Cardiac muscle cell (in vitro differentiated cells and primary cell): Measurements from ENCODE around the gene RGL3. TPM values are rescaled to one million over a fixed set of nuclear protein-coding genes. Genes with fewer than 3 reads are reported as not detected.
"Not testable (repeated sequence)": the region's sequence is repeated elsewhere in the genome, so short reads cannot be mapped to it uniquely, and the experiment has no call there.

ENCODE experiments used
- DNase-seq, 2 donors: peaks; one replicate each; pipeline versions ENCODE4 v3.0.0 to v3.0.0-alpha.2; 2010 to 2017; ENCODE audit warnings: low read depth in 1 of 2, low spot score in 1 of 2
- H3K27ac ChIP-seq: fragments of 200-600 bp; sonication (generic); 2 replicates; pipeline ENCODE4 v1.5.1; 2016
- H3K27me3 ChIP-seq: fragments of 200-600 bp; sonication (generic); 2 replicates; pipeline ENCODE4 v1.6.0; 2016; ENCODE audit warnings: control low read depth
- H3K36me3 ChIP-seq: fragments of 200-600 bp; sonication (generic); 2 replicates; pipeline ENCODE4 v1.5.1; 2016; ENCODE audit warnings: control low read depth
- H3K4me1 ChIP-seq: fragments of 200-600 bp; sonication (generic); 2 replicates; pipeline ENCODE4 v1.8.1; 2017; ENCODE audit warnings: low read depth, mild to moderate bottlenecking, mixed run types
- H3K4me3 ChIP-seq: fragments of 200-600 bp; sonication (generic); 2 replicates; pipeline ENCODE4 v1.5.1; 2016; ENCODE audit warnings: mild to moderate bottlenecking
- H3K9me3 ChIP-seq: fragments of 200-600 bp; sonication (generic); 2 replicates; pipeline ENCODE4 v1.5.1; 2017; ENCODE audit warnings: low read depth, mild to moderate bottlenecking, control low read depth
- CTCF ChIP-seq: IDR thresholded peaks from 2 replicates; pipeline ENCODE4 v1.5.1; 2012; ENCODE audit warnings: low read depth, mild to moderate bottlenecking, low read length
- polyA plus RNA-seq: library from polyadenylated mRNA; unstranded; fragments of >200 nt; fragmentation: Nextera tagmentation; extraction: Ambion mirVana; gene quantifications from 2 replicates; pipeline ENCODE4 v1.2.1, GENCODE V29; 2016
- total RNA-seq: library from RNA; depleted of rRNA; stranded (reverse); fragments of >200 nt; gene quantifications from 2 replicates; pipeline ENCODE4 v1.2.3, GENCODE V29; 2016

The RGL3 gene
- total and polyA plus RNA-seq, 2 experiments from 2014 or later, result 32.2 to 52.1 TPM

- Histone ChIP-seq H3K27me3 (no peaks in the 10 kb centered on the region), H3K4me3 (peak within 1 kb of the TSS; percentile 33), H3K36me3 (no peaks in the 10 kb centered on the region), H3K27ac (no peak within 1 kb of the TSS), H3K4me1 (no peaks in the 10 kb centered on the region), H3K9me3 (no peaks in the 10 kb centered on the region)
- no peak for TF ChIP-seq CTCF
- DNase-seq, result peak; percentile 88 to 92
Measured at GRCh38 chr19:11355160-11356073, 63.7 kb downstream of the RGL3 start, which contains the start of gene PLPPR2. PLPPR2 (plus strand) TSS chr19:11355432; CDS start chr19:11357674, 2,242 bp downstream.

GRCh38 chr19:11354102-11354501 is 65.0 kb downstream of the RGL3 start:
- not testable (repeated sequence) for H3K4me3 ChIP-seq, H3K27ac ChIP-seq, H3K27me3 ChIP-seq, H3K9me3 ChIP-seq, H3K36me3 ChIP-seq, DNase-seq, H3K4me1 ChIP-seq

GRCh38 chr19:11349171-11349570 is 69.9 kb downstream of the RGL3 start:
- Histone ChIP-seq H3K4me1 (no peaks in the 10 kb centered on the region), H3K9me3 (no peaks in the 10 kb centered on the region), H3K4me3 (no peak overlapping the region), H3K36me3 (no peaks in the 10 kb centered on the region), H3K27ac (no peak overlapping the region), H3K27me3 (no peaks in the 10 kb centered on the region)
- TF ChIP-seq CTCF, result no peak
- no peak for DNase-seq

GRCh38 chr19:11347546-11348039 is 71.5 kb downstream of the RGL3 start:
- H3K27ac ChIP-seq, result no peak overlapping the region
- H3K4me1 ChIP-seq, result no peaks in the 10 kb centered on the region
- DNase-seq, result no peak
- H3K27me3 ChIP-seq, result no peaks in the 10 kb centered on the region
- H3K4me3 ChIP-seq, result no peak overlapping the region
- no peaks in the 10 kb centered on the region for H3K9me3 ChIP-seq
- TF ChIP-seq CTCF, result no peak
- no peaks in the 10 kb centered on the region for H3K36me3 ChIP-seq

GRCh38 chr19:11346104-11346940 is 72.8 kb downstream of the RGL3 start, which contains the start of the genes CCDC159 and TMEM205:
CCDC159 (plus strand) TSS chr19:11346519; CDS start chr19:11346607, 88 bp downstream.
TMEM205 (minus strand) TSS chr19:11346268; CDS start chr19:11345619, 649 bp downstream.
- peak within 1 kb of the TSS; percentile 56 for H3K27ac ChIP-seq
- TF ChIP-seq CTCF, result peak; percentile 7
- H3K9me3 ChIP-seq, result no peaks in the 10 kb centered on the region
- no peaks in the 10 kb centered on the region for H3K4me1 ChIP-seq
- no peaks in the 10 kb centered on the region for H3K27me3 ChIP-seq
- DNase-seq, result peak; percentile 99 to 100
- peak within 1 kb of the TSS; percentile 67 for H3K4me3 ChIP-seq
- no peaks in the 10 kb centered on the region for H3K36me3 ChIP-seq
